Measurements from ENCODE around the gene SMIM44.
"Not testable (repeated sequence)": the region's sequence is repeated elsewhere in the genome, so short reads cannot be mapped to it uniquely, and the experiment has no call there.

The SMIM44 gene

GRCh38 chr19:3455960-3456601 is 27.2 kb downstream of the SMIM44 start:
- no peak for DNase-seq

- no peak for DNase-seq
Measured at GRCh38 chr19:3455393-3455955, 27.8 kb downstream of the SMIM44 start.

DNA sequence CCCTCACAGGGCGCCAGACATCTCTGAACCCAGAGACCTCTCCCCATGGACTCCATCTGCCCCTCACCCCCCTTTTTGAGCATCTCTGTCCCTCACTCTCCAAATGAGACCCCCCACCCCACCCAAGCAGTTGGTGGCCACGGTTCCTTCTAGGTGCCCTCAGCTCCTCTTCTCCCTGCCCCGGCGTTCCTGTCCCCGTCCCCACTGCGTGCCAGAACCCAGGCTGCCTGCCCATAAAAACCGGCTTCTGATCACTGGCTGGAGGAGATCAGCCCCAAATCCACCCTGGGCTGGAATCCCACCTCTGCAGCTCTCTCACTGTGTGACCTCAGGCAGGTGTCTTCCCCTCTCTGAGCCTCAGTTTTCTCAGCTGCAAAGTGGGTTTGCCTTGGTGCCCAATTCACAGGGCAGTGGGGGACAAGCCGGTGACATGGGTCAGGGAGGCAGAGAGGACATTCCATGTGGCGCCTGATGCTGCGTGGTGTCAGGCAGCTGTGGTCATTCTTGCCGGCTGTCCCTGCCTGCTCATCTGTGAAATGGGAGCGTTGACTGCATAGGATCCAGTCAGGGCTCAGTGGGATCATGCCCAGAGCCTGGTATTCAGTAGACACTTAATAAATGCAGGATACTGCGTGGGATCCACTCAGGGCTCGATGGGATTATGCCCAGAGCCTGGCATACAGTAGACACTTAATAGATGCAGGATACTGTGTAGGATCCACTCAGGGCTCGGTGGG is 28.4 kb downstream of the SMIM44 start:
- DNase-seq: no peak

GRCh38 chr19:3453840-3454239 is 29.4 kb downstream of the SMIM44 start:
- no peak for DNase-seq

- DNase-seq: not testable (repeated sequence)
Measured at GRCh38 chr19:3452942-3453214, 30.4 kb downstream of the SMIM44 start.

- no peak for DNase-seq
Measured at GRCh38 chr19:3452171-3452941, 30.9 kb downstream of the SMIM44 start.

DNA sequence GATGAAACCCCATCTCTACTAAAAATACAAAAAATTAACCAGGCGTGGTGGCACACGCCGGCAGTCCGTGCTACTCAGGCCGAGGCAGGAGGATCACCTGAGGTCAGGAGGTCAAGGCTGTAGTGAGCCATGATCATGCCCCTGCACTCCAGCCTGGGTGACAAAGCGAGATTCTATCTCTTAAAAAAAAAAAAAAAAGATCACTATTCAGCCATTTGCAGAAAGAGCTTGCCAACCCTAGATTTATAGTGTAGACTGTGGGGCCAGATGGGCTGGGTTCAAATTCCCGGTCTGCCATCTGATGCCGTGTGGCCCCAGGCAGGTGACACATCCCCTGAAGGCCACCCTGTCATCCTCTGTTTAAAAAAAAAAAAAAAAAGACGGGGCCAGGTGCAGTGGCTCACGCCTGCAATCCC is 31.8 kb downstream of the SMIM44 start:
- DNase-seq: no peak

DNA sequence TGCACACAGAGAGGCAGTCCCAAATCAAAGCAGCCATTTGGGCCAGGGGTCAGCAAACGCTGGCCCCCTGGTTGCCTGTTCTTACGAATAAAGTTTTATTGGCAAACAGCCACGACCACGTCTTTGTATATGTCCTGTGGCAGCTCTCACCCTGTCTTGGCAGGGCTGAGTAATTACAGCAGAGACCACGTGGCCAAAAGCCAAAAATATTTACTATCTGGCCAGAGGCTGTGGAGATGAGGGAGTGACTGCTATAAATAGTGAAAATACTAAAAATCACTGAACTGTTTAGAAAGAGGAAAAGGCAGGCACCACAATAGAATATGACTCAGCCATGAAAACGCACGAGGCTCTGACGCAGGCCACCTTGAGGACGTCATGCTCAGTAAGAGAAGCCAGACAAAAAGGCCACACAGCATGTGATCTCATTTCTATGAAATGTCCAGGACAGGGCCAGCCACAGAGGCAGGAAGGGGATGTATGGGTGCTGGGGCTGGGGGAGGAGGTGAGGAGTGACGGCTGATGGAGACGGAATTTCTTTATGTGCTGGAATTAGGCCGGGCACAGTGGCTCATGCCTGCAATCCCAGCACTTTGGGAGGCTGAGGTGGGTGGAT is 32.3 kb downstream of the SMIM44 start:
- DNase-seq: no peak

- DNase-seq: no peak
Measured at GRCh38 chr19:3448616-3449334, 34.5 kb downstream of the SMIM44 start.

DNA sequence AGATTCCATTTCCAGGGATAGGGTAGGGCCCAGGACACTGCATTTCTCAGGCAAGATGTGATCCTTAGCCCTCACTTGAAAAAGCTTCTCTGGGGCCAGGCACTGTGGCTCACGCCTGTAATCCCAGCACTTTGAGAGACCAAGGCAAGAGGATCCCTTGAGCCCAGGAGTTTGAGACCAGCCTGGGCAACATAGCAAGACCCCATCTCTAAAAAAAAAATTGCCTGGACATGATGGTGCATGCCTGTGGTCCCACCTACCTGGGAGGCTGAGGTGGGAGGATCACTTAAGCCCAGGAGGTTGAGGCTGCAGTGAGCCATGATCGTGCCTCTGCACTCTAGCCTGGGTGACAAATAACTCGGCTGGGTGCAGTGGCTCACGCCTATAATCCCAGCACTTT is 36.6 kb downstream of the SMIM44 start:
- DNase-seq: not testable (repeated sequence)

- DNase-seq: no peak
Measured at GRCh38 chr19:3444695-3445234, 38.5 kb downstream of the SMIM44 start.

- no peak for DNase-seq
Measured at GRCh38 chr19:3443840-3444694, 39.2 kb downstream of the SMIM44 start.

DNA sequence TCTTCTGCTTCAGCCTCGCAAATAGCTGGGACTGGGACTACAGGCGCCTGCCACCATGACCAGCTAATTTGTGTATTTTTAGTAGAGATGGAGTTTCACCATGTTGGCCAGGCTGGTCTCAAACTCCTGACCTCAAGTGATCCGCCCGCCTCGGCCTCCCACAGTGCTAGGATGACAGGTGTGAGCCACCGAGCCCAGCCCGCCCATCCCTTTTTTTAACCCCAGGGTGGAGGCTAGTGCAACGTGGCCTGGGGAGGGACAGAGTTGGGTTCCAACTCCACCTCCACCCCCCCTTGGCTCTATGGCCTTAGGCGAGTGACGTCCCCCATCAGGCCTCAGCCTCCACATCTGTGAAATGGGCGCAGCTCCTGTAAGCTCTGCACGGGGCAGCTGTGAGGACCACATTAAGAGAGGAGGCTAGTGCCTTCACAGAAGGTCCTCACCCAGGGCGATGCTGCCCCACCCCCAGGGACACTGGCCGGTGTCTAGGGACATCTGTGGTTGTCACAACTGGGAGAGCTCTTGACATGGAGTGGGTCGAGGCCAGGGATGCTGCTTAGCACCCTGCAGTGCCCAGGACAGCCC is 40.7 kb downstream of the SMIM44 start:
- DNase-seq: no peak

DNA sequence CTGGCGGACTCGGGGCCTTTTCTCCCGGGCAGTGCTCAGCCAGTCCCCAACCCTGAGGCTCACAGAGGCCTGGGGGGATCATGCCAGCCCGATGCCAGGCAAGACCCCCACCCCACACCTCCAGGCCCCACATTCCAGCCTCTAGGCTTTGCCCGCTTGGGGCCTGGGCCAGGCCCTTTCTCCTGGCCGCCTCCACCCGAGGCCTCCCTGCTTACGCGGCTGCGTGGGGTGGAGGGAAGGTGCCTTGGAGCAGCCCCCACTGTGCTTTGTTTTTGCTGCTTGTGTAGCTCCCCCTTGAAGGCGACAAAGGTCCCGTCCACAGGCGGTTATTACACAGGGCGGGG is 41.3 kb downstream of the SMIM44 start:
- DNase-seq: no peak

GRCh38 chr19:3441089-3441985 is 41.9 kb downstream of the SMIM44 start:
- DNase-seq: no peak

- peak; percentile 39 for DNase-seq
Measured at GRCh38 chr19:3440082-3440481, 43.2 kb downstream of the SMIM44 start.

DNA sequence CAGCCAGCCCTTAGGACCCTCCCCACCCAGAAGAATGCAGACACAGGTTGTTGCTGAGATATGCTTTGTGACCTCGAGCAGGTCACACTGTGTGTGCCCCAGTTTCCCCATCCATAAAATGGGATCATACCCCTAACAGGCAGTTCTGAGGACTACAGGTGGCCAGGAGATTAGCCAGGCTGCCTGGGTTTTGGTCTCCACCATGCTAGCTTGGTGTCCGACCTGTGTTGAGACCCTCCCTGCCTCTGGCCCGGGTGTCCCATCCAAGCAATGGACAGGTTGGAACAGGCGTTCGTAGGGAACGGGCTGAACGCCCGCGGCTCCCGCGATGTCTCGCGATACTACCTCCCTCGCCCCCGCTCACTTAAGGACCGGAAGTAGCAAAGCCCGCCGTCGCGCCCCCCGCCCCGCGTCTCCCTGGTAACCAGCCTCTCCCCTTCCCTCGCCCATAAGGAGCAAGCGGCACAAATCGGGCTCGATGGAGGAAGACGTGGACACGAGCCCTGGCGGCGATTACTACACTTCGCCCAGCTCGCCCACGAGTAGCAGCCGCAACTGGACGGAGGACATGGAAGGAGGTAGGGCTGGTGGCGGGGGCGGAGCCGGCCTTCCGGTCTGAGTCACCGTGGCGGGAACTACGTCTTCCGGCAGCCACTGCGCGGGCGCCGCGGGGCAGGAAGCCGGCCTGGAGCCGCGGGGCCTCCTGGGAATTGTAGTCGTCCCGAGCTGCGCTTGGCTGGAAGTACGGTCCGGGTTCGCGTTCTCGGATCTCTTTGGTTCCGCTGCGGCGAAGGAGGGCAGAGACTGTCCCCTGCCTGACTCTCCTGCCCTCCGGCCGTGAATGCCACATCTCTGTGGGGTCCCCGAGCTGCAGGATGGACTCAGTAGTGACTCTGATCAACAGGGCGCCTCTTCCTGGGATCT is 48.3 kb downstream of the SMIM44 start:
- DNase-seq: peak; percentile 95

- DNase-seq: no peak
Measured at GRCh38 chr19:3433805-3434540, 49.3 kb downstream of the SMIM44 start.
